ENCODE measurements around the gene C12orf56. TPM values are rescaled to one million over a fixed set of nuclear protein-coding genes. Genes with fewer than 3 reads are reported as not detected.
"Not testable (repeated sequence)": the region's sequence is repeated elsewhere in the genome, so short reads cannot be mapped to it uniquely, and the experiment has no call there.

The C12orf56 gene
- total RNA-seq, 1 donor from 2014 or later: not detected

- no peak overlapping the region for H3K4me3 ChIP-seq
- no peak for ATAC-seq
- H3K9me3 ChIP-seq: no peaks in the 10 kb centered on the region
- no peak for DNase-seq
- no peaks in the 10 kb centered on the region for H3K4me1 ChIP-seq
- no peak overlapping the region for H3K27ac ChIP-seq
- intact Hi-C loops (cut with DNase I): no loop called here
- no peaks in the 10 kb centered on the region for H3K36me3 ChIP-seq
- TF ChIP-seq CTCF (IDR thresholded peaks at IDR 0.05): no peak
- no peaks in the 10 kb centered on the region for H3K27me3 ChIP-seq
Observed at GRCh38 chr12:64325055-64325454, 65.5 kb downstream of the C12orf56 start.

GRCh38 chr12:64323476-64324225 lies 66.9 kb downstream of the C12orf56 start:
- no peak for TF ChIP-seq CTCF (IDR thresholded peaks at IDR 0.05)
- Histone ChIP-seq H3K4me3 (no peak overlapping the region), H3K36me3 (no peaks in the 10 kb centered on the region), H3K27me3 (no peaks in the 10 kb centered on the region), H3K4me1 (no peaks in the 10 kb centered on the region), H3K9me3 (no peaks in the 10 kb centered on the region), H3K27ac (no peak overlapping the region)
- DNase-seq (no peak), ATAC-seq (no peak)
- intact Hi-C loops (cut with DNase I): no loop called here

DNA sequence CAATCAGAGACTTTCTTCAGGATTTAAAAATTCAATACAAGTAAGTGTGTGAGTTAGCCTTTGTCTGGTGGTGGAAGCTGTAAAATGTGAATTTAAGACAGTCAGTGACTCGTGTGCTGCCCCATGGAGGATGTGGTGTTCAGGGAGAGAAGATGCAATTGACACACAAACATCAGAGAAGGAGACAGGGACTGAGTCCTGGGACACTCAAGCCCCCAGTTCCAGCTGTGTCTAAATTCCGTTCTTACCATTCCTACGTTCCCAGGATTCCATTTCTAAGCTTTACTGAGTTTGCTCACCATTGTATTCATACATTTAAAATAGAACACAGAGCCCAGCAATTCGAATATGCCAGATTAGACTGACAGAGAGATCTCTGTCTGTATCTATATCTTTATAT lies 67.6 kb downstream of the C12orf56 start:
- Histone ChIP-seq H3K9me3 (no peaks in the 10 kb centered on the region), H3K27me3 (no peaks in the 10 kb centered on the region), H3K36me3 (no peaks in the 10 kb centered on the region), H3K27ac (no peak overlapping the region), H3K4me3 (no peak overlapping the region), H3K4me1 (no peaks in the 10 kb centered on the region)
- DNase-seq (no peak), ATAC-seq (no peak)
- TF ChIP-seq CTCF (IDR thresholded peaks at IDR 0.05): no peak
- intact Hi-C loops (cut with DNase I): no loop called here

- no peaks in the 10 kb centered on the region for H3K27me3 ChIP-seq
- no peaks in the 10 kb centered on the region for H3K9me3 ChIP-seq
- DNase-seq (no peak), ATAC-seq (no peak)
- no peak overlapping the region for H3K27ac ChIP-seq
- intact Hi-C loops (cut with DNase I): no loop called here
- no peaks in the 10 kb centered on the region for H3K36me3 ChIP-seq
- no peaks in the 10 kb centered on the region for H3K4me1 ChIP-seq
- no peak for TF ChIP-seq CTCF (IDR thresholded peaks at IDR 0.05)
- no peak overlapping the region for H3K4me3 ChIP-seq
Observed at GRCh38 chr12:64320611-64321010, 69.9 kb downstream of the C12orf56 start.

DNA sequence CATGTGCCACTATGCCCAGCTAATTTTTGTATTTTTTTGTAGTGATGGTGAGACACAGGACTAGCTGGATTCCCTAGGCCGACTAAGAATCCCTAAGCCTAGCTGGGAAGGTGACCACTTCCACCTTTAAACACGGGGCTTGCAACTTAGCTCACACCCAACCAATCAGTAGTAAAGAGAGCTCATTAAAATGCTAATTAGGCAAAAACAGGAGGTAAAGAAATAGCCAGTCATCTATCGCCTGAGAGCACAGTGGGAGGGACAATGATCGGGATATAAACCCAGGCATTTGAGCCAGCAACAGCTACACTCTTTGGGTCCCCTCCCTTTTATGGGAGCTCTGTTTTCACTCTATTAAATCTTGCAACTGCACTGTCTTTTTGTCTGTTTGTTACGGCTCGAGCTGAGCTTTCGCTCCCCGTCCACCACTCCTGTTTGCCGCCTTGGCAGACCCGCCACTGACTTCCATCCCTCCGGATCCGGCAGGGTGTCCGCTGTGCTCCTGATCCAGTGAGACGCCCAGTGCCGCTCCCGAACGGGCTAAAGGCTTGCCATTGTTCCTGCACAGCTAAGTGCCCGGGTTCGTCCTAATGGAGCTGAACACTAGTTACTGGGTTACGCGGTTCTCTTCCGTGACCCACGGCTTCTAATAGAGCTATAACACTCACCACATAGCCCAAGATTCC lies 70.9 kb downstream of the C12orf56 start:
- H3K4me3 ChIP-seq; H3K36me3 ChIP-seq; H3K9me3 ChIP-seq; intact Hi-C loops (cut with DNase I); DNase-seq; ATAC-seq; H3K27me3 ChIP-seq; H3K4me1 ChIP-seq; H3K27ac ChIP-seq: not testable (repeated sequence)

DNA sequence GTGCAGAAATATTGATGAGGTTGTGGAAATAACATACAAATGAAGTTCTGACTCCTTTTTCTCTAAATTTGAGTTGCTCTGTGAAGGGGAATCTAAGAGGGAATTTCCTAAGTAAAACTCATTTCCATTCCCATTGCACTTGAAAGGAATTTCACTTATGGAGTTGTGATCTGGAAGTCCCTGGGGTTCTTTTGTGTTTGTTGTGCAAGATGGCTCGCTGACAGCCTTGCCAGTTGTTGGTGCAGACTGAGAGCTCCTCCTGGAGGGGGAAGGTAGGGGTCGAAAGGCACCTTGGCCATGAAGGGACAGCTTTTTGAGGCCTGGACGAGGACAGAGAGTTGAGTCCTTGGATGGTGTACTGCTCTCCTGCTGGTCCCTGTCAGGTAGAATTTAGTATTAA lies 72.0 kb downstream of the C12orf56 start:
- TF ChIP-seq CTCF (IDR thresholded peaks at IDR 0.05): no peak
- no peaks in the 10 kb centered on the region for H3K27me3 ChIP-seq
- DNase-seq (no peak), ATAC-seq (no peak)
- H3K4me3 ChIP-seq: no peak overlapping the region
- no peaks in the 10 kb centered on the region for H3K4me1 ChIP-seq
- H3K9me3 ChIP-seq: no peaks in the 10 kb centered on the region
- intact Hi-C loops (cut with DNase I): no loop called here
- H3K36me3 ChIP-seq: no peaks in the 10 kb centered on the region
- no peak overlapping the region for H3K27ac ChIP-seq
